RCC 7860 (cell line): ENCODE results near the gene TOR4A.

Experiments
- DNase-seq: peaks from one replicate; pipeline ENCODE4 v3.0.0-alpha.2; 2015; ENCODE audit warnings: low spot score
- FAIRE-seq: peaks from 2 replicates; lab custom pipeline; 2012; peaks lifted over from hg19 to GRCh38; lab: Jason Lieb, UNC

TOR4A gene

DNA sequence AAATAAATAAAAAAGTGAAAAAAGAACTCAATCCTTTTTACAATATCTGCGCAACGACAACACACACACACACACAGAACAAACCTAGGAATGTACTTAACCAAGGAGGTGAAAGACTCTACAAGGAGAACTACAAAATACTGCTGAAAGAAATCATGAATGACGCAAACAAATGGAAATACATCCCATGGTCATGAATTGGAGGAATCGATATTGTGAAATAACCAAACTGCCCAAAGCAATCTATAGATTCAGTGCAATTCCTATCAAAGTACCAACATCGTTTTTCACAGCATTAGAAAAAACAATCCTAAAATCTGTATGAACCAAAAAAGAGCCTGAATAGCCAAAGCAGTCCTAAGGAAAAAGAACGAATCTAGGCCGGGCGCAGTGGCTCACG is 54.4 kb downstream of the TOR4A start:
- FAIRE-seq (no peak), DNase-seq (no peak)
